HL-60/S4 treated with phorbol 12-myristate 13-acetate at 8.2 ng/mL for 4 days and 3 days (cell line): ENCODE measurements around the gene RFX3.

Source experiments
- in situ Hi-C: fragments of 300-500 bp; cut with MboI; formaldehyde crosslinking; loops from 2 replicates; pipeline ENCODE4 v1.15.0; 2022; ENCODE audit warnings: low sequenced_read_pairs

RFX3 gene

DNA sequence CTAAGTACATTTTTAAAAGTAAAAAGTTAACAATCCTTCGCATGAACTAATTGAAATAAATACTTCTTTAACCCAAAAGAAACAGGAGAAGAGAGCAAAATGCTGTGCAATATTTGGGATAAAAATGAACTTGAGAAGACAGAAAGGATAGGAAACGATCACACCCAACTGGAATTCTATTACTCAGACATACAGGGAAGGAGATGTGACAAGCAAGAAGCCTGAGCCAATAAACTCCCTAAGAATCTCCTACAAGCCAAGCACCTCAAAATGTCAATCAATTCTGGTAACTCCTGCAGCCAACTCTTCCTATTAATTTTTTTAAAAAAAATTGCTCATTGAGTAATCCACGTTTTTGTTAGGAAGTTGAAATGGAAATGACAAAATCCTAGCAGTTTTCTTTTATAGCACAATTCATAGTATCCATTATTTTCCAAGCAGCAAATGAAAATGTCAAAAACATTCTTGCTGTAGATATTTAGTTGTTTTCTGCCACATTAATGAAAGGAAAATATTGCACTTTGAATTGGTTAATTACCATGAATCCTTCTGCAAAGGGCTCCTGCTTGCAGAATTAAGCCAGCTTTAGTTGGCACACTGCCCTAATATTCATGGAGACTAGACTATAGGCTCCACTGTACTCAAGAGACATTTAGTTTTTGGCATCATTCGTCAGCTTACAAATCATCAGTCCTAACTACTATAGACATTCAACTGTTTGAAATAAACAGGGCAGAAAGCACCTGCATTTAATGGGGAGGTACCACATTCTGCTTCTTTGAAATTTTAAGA, 89.0 kb downstream of the RFX3 start:
- in situ Hi-C loops: loop anchor here (25.0 kb wide), 1 partner anchor 200 kb away; no protein-coding TSS in a partner anchor

DNA sequence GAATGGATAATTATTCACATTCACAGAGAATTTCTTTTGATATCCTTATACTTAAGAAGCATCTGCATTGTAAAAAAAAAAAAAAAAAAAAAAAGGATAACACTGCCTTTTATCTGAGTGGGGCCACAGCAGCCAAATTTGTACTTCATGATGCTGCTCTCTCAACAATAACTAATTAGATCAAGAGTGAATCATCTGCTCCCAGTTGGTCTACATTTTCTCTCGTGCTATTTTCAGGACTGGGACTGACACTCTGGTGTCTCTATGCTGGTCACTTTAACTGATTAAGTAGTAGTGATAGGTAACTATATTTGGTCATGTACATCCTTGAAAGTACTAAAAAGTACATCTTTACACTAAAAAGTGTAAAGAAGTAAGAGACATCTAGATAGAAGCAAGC, 90.1 kb downstream of the RFX3 start:
- in situ Hi-C loops: loop anchor here (25.0 kb wide), 1 partner anchor 198 kb away; no protein-coding TSS in a partner anchor

DNA sequence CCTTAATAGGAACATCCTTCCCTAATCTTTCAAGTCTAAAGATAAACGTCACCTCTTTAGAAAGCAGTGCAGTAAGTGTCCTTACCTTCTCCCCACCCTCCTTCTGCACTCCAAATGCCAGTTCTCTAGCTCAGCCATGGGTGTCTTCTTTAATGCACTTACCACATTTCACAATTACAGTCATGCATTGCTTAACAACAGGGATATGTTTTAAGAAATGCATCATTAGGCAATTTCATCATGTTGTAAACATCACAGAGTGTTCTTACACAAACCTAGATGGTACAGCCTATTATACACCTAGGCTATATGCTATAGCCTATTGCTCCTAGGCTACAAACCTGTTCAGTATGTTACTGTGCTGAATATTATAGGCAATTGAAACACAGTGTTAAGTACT, 91.2 kb downstream of the RFX3 start:
- in situ Hi-C loops: loop anchor here (25.0 kb wide), 1 partner anchor 197 kb away; no protein-coding TSS in a partner anchor

DNA sequence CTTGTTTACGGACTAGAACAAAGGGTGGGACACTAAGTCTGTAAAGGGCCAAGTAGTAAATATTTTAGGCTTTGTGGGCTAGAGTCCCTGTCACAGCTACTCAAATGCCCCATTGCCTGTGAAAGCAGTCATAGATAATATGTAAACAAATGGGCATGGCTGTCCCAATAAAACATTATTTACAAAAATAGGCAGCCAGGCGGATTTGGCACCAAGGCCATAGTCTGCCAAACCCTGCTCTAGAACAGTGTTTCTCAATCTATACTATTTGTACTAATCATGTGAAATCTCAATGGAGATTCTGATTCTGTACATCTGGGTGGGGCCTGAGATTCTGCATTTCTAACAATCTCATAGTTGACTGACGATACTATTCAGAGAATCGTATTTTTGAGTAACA, 92.0 kb downstream of the RFX3 start:
- in situ Hi-C loops: loop anchor here (25.0 kb wide), 1 partner anchor 196 kb away; no protein-coding TSS in a partner anchor

DNA sequence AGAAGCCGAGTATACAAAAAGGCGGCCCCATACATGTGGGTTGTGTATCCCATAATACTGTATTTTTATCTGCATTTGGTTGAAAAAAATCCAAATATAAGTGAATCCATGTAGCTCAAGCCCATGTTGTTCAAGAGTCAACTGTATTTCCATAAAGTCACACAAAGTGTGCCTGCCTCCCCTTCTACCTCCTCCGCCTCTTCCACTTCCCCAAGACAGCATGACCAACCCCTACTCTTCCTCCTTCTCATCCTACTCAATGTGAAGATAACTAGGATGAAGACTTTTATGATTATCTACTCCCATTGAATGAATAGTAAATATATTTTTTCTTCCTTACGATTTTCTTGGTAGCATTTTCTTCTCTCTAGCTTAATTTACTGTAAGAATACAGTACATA, 92.7 kb downstream of the RFX3 start:
- in situ Hi-C loops: loop anchor here (25.0 kb wide), 1 partner anchor 196 kb away; no protein-coding TSS in a partner anchor

DNA sequence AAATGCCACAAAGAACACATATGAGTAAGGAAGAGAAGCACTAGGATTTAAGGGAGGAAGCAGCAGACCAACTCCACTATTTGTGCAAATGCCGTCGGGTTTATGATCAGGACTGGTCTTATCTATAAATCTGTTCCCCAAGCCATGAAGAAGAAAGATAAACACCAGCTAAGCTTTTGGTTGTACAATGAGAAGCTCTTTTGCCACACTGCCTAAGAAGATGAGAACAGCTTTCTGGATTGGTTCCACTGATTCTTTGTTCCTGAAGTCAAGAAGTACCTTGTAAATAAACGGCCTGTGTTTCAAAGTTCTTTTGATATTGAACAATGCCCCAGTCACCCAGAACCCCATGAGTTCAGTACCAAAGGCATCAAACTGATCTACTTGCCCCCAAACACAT, 93.9 kb downstream of the RFX3 start:
- in situ Hi-C loops: loop anchor here (25.0 kb wide), 1 partner anchor 195 kb away; no protein-coding TSS in a partner anchor

DNA sequence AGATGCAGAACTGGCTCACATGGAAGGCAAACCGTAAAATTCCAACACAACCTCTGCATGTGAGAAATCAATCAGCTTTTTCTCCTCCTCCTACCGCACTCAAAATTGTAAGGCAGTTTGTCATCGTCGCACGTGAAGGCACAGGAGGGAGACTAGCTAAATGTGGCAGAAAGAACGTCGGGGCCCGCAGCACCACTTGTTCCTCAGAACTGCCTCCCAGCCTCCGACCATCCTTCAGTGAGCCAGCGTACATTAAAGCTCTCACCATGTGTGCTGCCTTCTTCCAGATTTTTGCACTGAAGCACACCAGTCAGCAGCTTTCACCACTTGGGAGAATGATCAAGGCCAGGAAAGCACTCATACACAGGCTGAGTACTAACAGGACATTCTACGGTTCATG, 105.9 kb downstream of the RFX3 start:
- in situ Hi-C loops: no loop called here

DNA sequence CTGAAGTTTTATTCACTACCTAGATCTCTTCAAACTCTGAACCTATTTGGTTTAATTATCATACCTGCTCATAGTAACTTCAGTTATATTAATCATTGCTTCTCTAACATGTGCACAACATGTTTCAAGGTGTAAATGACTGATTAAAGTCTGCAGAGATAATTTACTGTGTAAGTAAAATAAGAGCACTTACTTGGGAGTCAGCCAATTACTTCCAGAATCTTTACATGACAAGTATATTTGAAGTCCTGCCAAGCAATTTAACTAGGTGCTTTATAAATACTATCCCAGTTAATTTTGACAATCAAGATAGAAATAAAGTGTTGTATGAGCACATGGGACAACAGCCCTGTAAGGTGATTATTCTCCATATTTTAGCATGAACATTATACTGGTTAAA, 109.9 kb downstream of the RFX3 start:
- in situ Hi-C loops: no loop called here

DNA sequence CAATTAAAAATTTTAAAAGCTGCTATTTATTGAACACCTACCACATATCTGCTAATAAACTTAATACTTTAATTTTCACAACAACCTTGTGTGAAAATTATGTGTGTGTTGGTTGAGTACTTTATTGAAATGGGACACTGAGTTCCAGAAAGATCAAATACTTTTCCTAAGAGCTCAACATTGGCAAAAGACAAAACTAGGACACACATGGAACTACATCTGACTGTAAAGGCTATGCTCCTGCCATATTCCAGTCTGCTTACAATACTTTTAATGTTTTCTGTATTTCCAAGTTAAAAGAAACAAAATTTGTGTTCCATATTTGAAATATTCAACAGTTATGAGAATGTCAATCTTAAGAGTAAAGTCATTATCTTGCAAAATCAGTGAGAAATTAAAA, 111.8 kb downstream of the RFX3 start:
- in situ Hi-C loops: no loop called here

DNA sequence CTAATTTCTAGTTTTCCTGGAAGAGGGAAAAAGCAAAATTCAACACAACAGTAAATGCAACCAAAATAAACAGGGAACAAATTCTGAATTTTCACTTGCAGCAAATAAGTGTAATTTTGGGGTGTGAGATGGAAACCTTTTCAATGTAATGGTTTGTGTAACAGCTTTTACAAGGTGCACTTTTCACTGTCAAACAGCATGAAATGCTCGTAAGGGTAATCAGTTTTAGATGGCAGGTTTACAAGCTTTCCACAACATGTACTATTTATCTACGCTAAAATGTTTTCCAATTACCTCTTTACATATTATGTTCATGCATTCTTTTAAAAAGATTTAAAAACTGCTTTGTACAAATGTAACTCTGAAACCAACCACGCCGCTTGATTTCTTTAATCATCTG, 115.3 kb downstream of the RFX3 start:
- in situ Hi-C loops: no loop called here

DNA sequence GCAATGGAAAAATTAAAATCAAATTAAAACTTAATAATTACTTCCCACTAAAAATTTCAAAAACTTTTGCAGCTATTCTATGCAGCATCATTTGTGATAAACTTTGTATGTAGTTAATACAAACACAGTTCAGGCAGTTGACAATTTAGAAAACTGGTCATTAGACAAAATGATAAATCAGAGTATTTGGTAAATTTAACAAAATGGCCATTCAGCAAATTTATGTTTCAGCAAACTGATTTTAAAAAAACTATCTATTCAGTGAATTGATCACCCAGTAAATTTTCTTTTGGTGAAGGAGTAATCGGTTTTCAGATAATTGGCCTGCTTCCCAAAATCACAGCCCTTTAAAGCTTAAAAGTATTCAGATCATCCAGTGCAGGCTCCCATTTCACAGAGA, 116.3 kb downstream of the RFX3 start:
- in situ Hi-C loops: no loop called here

DNA sequence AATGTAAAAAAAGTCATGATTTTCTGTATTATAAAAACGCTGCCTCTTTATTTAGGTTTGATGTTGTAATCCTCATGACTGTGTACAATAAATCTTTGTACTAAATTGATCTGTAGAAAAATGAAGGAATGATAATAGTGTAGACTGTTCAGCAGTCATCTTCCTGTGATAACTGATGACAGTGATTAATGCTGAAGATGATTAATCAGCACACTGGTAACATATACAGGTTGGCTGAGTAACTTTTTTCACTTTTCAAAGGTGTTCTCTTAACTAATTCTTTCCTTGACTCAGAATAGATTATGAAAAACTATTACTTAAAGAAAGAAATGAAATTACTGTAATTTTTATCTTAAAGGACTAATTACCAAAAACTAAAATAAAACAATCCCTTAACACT, 122.5 kb downstream of the RFX3 start:
- in situ Hi-C loops: no loop called here

DNA sequence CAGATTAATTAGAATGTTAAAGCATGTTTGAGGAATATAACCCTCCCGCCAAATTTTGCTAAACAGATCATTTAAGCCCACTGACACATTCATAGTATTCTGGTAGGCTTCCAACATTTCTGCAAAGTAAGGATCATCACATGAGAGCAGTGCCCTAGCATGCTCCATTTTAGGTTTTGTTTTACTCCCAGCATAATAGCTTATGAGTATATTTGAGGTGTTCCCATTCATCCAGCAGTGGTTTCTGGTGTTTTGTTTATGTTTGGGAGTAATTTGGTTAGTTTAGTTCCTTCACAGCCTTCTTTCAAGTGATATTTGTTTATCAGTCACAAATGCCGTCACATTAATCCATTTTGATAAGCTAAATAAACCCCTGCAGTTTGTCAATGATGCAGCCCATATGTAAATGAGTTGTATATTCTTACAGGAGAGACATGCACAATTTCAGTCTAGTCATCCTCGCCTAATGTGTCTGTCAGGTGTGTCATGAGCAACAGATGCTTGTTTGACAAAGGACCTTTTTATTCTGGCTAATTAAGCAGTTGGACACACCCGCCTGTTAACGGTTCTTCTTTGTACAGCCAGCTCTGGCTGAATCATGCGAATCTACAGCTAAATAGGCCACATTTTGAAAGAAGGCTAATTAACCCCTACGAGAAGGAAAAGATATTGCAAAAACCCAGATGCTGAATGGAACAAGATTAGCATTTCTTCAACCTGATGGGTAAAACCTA, 124.4 kb downstream of the RFX3 start:
- in situ Hi-C loops: no loop called here

DNA sequence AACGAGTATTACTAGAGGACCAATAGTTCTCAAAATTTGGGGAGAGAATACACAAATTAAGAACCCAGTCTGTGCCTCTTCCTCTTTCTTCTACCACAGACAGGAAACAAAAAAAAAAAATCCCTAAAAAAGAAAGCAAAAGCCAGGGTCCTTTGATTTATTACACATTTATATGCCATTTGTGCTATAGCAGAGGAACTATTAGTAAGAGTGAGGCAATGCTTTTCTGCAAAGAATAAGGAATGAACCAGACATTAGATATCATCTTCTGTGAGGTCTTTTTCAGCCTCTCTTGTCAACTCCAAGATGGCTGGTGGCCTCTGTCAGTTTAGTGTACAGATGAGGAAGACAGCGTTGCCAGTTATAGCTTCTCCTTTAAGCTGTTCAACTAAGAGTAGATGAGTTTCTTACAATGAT, 127.6 kb downstream of the RFX3 start:
- in situ Hi-C loops: no loop called here

DNA sequence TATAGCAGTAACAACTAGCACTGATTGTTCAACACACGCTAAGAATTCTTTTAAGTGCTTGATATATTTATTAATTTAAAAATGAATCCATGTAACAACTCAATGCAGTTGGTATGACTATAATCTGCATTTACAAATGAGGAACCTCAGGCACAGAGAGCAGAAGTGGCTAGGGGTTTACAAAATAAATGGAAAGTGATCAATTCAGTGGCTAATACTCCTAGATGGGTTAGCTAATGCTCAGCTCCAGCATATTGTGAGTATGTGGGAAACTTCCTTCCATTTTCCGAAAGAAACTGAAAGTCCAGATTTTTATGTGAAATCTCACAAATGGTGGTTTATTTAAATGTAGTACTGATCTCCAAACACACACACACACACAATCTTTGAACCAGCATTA, 128.0 kb downstream of the RFX3 start:
- in situ Hi-C loops: no loop called here

DNA sequence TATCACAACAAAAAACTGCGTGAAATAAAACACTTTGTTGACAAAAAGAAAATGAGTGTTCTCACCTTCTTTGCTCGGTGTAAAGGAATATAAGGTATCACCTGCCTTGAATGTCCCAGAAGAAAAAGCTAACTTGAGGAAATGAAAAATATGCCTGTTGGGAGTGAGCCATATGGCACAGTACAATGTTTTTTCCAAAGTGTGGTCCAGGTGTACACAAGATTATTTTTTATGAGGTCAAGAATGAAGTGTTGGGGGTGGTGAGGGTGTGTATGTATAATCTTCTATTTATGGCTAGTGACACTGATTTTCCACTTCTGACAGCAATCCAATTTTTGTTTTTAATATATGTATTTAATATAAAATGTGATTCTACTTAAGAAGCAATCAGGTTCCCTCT, 134.4 kb downstream of the RFX3 start:
- in situ Hi-C loops: no loop called here

DNA sequence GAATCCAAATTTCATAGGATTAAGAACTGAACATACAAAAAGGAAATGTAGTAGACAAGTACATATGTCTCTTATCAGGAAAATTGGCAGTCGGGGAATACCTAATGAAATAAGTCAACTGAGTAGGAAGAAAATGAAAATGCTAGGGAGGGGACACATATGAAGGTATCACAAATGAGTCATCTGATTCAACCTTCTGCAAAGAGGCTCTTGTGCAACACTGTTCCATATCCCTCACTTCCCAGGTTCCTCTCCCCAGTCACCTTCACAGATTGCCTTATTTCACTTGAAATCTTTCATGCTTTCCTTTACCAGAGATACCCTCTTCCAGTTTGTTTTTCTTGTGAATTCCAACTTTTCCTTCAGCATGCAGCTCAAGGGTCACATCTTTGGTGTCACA, 139.0 kb downstream of the RFX3 start:
- in situ Hi-C loops: no loop called here

DNA sequence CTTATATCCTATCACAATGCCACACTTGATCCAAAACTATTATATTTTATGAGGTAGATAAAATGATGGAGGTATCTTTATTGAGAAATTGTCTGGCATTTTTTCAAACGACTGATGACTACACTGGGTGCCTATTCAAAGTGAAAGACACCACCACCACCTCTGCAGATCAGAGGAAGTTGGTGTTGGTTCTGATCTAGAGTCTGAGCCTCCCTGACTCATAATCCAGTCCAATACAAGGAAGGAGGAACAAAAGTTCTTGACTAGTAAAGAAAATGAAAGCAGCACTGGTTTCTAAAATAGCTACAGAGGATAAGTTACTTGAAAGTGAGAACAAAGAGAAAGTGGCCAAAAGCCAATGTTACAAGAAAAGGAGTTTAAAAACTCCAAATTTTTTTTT, 139.9 kb downstream of the RFX3 start:
- in situ Hi-C loops: no loop called here

DNA sequence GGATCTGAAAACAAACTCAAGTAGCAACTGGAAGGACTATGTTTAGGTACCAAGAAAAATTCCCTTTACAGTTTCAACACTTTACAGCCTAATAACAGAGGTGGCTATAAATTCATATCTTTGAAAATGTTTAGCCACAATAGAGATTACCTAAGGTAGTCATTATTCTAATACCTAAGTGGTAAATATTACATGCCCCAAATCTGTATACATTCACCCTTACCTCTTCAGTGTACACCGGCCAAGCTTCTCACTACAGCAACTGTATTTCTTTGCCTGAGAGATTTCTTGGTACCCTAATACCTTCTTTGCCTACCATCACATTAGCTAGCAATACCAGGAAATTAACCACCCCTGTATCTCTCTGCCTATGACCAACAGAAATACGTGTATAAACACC, 154.0 kb downstream of the RFX3 start:
- in situ Hi-C loops: no loop called here

DNA sequence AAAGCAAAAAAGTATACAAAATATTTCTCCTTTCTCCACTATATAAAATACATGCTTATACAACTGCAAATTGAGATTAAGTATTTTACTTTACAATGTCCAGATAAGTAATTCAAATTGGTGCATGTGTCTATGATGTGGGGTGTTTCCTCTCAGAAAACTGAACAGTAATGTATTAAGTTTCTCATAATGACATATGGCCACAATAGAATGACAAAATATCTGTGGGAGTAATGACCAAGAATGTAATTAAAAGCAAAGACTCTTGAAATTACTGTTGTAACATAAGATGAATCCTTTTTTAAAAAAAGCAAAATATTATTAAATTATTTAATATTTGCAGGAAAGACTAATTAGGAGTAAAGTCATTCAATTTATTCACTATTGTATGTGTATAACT, 155.1 kb downstream of the RFX3 start:
- in situ Hi-C loops: no loop called here

DNA sequence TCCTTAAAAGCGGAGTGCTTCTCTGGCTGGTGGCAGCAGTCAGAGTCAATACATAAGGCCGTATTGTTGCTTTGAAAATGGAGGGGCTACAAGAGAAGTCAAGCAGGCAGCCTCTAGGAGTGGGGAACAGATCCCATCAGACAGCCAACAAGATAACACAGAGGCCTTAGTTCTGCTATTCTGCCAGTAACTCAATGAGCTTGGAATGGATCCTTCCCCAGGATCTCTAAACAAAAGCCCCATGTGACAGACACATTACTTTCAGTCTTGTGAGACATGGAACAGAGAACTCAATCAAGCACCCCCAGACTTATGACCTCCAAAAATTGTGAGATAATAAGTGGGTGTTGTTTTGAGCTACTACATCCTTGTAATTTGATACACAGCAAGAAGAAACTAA, 158.6 kb downstream of the RFX3 start:
- in situ Hi-C loops: no loop called here
